GM19025 (cell line): ENCODE measurements around the gene BHLHE40.

ENCODE experiments used
- ATAC-seq: cut with Tn5 transposase; IDR thresholded peaks from one replicate; pipeline ENCODE4 v1.9.1; 2021; ENCODE audit warnings: mild to moderate bottlenecking, low read depth, moderate library complexity; ENCODE audit not compliant: unreplicated experiment

Gene BHLHE40

DNA sequence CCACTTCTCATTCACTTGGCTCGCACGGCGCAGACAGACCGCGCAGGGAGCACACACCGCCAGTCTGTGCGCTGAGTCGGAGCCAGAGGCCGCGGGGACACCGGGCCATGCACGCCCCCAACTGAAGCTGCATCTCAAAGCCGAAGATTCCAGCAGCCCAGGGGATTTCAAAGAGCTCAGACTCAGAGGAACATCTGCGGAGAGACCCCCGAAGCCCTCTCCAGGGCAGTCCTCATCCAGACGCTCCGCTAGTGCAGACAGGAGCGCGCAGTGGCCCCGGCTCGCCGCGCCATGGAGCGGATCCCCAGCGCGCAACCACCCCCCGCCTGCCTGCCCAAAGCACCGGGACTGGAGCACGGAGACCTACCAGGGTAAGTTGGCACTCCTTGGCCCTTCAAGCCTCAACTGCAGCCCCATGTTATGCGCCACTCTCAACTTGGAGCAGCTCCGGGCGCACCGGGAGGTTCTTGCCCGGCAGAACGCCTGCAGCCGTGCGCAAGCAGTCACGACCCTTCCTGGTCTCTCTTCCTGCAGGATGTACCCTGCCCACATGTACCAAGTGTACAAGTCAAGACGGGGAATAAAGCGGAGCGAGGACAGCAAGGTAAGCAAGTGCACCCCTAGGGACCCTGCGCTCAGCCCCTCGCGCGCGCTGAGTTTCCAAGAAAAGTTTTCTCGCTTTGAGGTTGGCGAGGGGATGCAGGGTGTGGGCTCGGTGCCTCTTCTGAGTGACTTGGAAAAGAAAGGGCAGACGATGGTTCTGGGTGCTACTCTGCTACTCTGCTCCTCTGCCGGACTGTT lies at the start of gene BHLHE40:
Gene BHLHE40 (plus strand): TSS at position 10 of the 801 bp plus-strand sequence. CDS start 282 bp downstream, at position 292.
- ATAC-seq = no peak

DNA sequence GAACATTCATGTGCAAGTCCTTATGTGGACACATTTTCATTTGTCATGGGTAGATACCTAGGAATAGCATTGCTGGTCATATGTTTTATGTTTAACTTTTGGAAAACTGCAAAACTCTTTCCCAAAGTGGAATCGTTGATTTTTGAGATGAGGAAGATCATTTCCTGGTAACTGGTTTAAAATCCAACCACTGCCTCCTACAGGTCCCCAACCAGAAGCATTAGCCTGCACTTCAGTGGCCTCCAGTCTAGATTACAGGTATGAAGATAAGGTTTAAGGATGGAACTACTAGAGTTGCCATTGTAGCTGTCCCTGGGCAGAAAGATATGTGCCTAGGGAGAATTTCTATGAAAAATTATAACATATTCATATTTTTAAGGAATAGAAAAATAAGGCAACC lies 48.7 kb upstream of the BHLHE40 start:
- ATAC-seq = no peak

DNA sequence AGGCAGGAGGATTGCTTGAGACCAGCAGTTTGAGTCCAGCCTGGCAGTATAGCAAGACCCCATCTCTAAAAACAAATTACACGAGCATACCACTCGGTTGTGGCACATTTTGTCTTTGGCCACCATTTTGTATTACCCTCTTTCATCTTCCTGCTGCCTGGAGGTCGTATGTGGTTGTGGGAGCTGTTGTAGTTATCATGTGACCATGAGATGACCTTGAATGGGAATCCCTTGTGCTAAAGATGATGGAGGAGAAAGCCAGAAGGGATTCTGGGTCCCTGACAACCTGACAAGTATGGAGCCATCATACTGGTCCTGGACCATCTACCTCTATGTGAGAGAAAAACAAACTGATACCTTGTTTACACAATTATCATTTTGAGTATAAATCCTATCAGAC lies 45.2 kb upstream of the BHLHE40 start:
- ATAC-seq = no peak

DNA sequence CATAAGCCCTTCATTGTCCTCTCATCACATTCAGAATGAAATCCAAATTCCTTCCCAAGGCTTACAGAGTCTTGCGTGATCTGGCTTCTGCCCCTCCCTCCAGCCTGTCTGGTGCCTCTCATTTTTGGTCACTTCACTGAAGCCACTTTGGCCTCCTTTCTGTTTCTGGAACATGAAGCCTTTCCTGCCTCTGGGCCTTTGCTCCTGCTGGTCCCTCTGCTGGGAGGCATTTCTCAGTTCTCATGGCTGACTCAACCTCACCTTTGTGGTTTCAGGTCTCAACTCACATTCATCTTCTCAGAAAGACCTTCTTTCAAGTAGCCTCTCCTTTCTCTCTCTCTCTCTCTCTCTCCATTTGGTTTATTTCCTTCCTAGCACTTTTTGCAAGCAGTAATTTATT lies 43.9 kb upstream of the BHLHE40 start:
- ATAC-seq = peak; percentile 58

DNA sequence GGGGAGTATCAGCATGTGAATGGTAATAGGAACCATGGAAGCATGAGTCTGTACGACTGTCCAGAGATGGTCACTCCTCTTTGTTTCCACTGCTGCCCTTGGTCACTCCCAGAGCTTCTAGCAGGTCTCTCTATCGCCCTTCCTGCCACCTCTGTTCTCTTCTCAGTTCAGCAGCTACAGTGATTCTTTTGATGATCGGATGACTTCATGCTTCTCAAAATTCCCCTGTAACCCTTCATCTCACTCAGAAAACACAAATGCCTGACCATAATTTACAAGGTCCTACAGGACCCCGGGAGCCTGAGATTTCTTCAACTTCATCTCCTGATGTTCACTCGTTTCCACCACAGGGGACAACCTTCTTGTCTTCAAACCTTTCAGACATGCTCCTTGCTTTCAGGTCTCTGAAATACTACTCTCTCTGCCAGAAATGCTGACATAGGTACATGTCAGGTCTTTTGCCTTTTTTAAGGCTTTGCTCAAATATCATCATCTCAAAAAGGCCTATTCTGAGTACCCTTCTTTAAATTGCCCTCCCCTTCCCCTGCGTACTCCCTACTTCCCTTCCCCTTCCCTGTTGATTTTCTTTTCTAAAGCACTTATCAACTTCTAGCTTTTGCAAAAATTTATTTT lies 42.1 kb upstream of the BHLHE40 start:
- no peak for ATAC-seq

DNA sequence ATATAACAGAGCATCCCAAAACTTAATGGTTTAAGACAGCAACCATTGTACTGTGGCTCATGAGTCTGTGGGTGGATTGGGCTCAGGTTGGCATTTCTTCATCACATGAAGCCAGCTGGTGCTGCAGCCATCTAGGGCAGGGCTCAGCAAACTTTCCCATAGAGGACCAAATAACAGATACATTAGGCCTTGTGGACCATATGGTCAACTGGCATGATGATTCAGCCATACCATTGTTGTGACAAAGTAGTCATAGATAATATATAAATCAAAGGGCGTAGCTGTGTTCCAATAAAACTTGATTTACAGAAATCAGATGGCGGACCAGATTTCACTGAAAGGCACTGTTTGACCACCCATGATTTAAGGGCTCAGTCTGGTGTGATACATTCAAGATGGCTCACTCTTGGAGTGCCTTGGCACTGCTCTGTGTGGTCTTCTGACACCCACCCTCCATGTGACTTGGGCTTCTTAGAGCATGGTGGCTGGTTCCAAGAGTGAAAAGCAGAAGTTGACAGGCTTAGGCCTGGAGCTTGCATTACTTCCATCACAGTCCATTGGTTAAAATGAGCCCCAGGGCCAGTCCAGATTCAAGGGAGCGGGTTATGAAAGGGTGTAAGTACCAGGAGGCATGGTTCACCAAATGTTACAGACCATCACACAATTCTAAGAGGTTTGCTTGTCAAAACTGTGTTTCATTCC lies 40.8 kb upstream of the BHLHE40 start:
- no peak for ATAC-seq

DNA sequence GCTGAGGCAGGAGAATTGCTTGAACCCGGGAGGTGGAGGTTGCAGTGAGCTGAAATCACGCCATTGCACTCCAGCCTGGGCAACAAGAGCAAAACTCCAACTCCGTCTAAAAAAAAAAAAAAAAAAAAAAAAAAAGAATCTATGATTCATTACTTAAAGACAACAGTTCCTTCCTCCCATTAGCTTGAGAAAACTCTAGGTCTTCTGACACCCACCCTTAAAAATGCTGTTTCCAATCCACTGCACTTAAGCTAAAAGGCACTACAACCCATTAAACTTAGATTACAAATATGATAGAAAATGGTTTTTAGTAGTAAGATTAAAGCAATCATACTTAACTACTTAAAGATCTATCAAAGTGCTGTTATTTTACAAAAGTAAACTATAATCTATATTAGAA lies 40.0 kb upstream of the BHLHE40 start:
- ATAC-seq = no peak

DNA sequence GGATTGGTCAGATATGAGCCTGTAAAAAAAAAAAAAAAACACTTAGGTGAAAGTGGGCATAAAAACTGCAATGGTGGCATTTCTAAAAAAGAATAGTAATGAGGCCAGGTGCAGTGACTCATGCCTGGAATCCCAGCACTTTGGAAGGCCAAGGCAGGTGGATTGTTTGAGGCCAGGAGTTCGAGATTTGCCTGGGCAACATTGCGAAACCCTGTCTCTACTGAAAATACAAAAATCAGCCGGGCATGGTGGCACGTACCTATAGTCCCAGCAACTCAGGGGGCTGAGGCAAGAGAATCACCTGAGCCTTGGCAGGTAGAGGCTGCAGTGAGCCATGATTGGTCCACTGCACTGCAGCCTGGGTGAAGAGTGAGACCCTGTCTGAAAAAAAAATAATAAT lies 38.3 kb upstream of the BHLHE40 start:
- ATAC-seq = no peak

DNA sequence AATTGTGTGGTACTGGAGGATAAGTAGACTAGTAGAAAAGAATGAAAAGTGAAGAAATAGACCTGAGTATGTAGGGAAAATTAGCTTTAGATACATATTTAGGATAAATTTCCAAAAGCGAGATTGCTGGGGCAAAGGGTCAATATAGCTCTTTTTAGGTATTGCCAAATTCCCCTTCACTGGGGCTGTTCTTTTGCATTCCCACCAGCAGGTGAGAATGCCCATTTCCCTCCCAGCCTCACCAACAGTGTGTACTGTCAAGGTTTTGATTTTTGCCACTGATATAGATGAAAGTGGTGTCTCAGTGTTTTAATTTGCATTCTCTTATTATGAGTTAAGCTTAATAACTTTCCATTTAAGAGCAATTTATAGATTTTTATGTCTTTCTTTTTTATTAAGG lies 35.7 kb upstream of the BHLHE40 start:
- ATAC-seq = no peak

DNA sequence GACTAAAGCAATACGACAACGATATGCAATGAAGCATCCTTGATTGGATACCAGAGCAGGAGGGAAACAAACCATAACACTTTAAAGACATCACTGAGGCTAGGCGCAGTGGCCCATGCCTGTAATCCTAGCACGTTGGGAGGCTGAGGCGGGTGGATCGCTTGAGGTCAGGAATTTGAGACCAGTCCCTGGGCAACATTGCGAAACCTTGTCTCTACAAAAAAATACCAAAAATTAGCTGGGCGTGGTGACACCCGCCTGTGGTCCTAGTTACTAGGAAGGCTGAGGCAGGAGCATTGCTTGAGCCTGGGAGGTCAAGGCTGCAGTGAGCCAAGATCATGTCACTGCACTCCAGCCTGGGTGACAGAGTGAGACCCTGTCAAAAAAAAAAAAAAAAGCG lies 33.9 kb upstream of the BHLHE40 start:
- no peak for ATAC-seq

DNA sequence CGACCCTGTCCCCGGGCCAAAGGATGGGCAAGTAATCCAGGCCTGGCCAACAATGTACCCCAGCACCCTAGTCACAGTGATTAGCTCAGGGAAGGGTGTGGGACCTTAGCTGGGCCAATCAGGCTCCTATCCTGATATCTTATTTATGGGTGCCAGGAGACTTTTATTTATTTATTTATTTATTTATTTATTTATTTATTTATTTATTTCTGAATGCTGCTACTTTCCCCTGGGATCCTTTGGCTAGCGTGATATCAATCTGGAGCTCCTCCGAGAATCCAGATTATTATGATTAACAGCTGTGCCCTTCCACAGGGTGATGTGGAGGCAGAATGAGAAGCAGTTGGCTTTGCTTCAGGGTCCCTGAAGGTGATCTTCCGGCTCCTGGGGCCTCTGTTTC lies 32.2 kb upstream of the BHLHE40 start:
- no peak for ATAC-seq

DNA sequence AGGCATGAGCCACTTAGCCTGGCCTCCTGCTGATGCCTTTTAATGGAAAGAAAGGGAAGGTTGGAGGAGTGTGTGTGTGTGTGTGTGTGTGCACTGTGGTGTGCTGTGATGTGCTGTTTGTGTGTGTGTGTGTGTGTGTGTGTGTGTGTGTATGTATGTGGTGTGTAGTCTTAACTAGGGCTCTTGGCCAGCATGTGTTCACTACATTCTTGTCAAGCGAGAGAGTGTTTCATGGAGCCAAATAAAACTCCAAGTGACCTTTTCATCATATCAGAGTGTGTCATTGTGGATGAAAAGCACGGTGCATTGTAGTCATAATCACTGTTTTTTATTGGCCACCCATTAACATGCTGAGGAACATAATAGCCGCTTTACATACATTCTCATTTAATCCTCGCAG lies 30.8 kb upstream of the BHLHE40 start:
- no peak for ATAC-seq

DNA sequence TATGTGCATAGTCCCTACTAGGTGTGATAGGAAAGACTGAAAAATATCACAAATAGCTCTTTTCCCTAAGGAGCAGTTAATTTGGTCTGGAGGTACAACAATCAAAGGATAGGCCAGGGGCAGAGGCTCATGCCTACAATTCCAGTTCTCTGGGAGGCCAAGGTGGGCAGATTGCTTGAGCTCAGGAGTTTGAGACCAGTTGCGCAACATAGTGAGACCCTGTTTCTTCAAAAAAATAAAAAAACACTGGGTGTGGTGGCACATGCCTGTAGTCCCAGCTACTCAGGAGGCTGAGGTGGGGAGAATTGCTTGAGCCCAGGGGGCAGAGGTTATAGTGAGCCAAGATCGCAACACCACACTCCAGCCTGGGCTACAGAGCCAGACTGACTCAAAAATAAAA lies 30.2 kb upstream of the BHLHE40 start:
- ATAC-seq = no peak

DNA sequence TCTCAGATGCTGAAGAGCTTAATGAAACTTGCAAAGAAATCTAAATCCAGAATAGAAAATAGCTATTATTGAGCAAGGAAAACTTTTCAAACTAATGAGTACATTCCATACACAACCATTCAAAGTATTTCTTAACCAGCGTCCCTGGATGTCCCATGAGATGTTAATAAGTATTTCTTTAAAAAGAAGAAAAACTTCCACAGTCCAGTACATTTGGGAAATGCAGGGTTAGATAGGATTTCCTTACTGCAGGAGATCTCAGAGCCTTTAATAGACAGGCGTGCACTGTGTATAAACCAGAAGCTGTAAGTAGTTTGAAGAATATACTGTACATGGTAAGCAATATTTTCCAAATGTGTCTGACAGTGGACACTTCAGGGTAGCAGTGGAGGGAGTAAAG lies 29.6 kb upstream of the BHLHE40 start:
- ATAC-seq = no peak

DNA sequence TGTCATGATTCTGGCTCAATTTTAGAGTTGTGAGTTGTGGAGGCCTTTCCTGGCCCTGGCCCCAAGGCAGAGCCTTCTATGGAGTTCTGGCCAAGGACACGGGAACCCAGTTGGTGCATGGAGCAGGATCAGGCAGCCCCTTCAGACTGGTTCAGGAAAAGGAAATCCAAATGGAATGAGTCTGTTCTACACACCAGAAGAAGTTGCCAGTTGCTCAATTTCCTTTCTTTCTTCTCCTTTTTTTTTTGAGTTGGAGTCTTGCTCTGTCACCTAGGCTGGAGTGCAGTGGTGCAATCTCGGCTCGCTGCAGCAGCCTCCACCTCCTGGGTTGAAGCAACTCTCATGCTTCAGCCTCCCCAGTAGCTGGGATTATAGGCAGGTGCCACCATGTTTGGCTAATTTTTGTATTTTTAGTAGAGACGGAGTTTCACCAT lies 28.9 kb upstream of the BHLHE40 start:
- no peak for ATAC-seq

DNA sequence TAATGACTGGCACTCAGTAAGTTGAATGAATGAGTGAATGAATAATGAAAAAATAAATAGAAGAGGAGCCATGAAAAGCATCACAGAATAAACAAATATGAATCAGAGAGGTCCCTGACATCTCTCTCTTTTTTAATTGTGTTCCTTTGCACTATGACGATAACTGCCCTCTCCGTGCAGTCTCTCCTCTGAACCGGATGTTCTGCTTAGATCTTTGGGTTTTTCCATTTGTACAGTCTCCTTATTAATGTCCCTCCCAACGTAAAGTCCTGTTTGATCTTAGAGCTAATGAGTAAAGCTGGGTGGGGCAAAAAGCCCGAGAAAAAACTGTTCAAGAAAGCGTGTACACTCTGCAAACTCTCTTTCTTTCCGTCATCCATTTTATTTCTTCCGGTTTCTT lies 28.3 kb upstream of the BHLHE40 start:
- no peak for ATAC-seq

DNA sequence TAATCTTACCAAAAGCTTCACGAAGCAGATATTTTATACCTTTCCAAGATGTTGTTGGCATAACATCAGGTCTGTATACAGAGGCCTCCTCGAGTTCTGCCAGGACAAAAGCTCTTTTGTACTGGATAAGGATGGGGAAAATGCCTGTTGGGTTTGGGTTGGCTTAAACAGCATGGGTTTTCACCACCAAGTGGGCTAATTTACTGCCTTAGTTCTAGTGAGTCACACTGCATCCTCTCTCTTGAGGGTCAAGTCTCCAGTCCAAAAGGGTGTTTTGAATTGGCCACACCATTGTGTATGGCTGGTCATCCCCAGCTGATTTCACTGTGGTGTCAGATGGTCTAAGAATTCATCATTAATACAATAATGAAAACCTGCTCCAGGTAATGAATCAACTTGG lies 26.1 kb upstream of the BHLHE40 start:
- ATAC-seq = no peak

DNA sequence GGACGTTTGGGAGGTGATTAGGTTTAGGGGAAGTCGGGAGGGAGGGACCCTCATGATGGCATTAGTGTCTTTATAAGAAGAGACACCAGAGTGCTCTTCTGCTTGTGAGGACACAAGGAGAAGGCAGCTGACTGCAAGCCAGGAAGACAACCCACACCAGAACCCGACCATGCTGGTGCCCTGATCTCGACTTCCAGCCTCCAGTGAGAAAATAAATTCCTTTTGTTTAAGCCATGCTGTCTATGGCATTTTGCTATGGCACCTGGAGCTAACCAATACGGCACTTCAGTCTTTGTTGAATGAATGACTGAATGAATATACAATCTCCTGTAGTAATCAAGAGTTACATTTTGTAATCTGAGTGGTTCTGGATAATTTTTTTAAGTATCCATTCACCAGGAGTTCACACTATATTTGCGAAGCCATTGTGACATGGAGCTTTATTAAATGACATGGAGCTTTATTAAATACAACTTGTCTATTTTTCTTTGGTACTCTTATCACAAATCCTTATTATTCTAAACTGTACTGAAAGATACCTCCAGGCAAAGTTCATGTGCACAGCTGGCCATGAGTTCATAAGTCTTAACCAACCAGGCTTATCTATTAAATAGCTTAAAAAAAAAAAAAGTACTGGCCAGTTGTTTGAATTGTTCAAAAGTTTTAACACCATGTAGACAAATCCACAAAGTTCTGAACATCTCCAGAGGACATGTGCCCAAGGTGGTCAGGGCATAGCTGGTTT lies 24.8 kb upstream of the BHLHE40 start:
- ATAC-seq = no peak

DNA sequence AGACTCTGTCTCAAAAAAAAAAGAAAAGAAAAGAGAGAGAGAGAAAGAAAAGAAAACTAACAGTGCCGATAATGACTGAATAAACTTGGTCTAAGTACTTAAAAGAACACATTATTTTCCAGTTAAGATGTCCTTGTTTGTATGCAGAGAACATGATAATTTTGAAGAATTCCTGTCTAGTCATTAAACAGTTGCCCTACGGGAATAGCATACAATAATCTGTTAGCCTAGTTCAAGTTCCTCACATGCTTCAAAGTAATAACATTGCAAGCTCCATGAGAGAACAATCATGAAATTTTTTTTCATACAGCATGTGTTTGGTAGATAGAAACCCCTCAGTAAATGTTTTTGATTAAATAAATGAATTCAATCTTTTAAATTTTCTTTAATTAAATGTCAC lies 23.1 kb upstream of the BHLHE40 start:
- no peak for ATAC-seq

DNA sequence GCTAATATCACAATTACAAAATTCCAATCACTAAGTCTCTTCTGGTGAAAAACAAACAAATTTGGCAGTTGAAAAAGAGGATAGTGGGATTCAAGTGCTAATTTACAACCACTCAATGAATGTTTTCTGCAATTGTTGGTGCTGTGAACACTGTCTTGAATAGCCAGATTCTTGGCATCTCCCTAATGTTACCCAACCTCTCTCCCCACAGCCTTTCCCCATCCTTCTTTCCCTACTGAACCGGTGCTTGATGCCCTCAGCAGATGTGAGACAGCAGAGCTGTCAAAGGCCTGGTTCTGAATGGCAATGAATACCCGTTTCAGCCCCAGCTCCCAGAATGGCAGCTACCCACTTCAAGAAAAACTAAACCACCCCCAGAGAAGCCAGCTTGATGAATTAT lies 22.5 kb upstream of the BHLHE40 start:
- ATAC-seq = no peak

DNA sequence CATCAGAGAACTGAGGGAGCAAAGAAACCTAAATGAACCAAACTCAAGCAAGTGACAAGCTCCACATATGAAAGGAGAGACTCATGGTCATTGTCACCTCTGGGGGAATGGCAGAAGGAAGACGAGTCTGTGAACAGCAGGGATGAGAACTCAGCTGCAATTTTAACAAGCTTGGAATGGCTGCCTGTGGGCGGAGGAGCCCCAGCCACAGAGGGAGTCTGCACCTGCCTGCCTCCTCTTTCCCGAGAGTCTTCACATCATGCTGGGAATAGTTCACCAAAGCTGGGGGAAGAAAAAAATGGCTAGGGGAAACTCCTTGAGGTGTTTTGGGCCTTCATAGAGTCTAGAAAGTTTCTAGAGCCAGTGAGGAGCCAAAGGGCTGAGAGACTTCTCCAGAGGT lies 21.3 kb upstream of the BHLHE40 start:
- no peak for ATAC-seq
